Inflammatory macrophage treated with lipopolysaccharide for 1 hour (primary cell): ENCODE results near the gene MEI1.

Experiments used
- DNase-seq, 2 donors: peaks; one replicate each; pipeline ENCODE4 v3.0.0-alpha.2; 2020 to 2022

Gene MEI1

DNA sequence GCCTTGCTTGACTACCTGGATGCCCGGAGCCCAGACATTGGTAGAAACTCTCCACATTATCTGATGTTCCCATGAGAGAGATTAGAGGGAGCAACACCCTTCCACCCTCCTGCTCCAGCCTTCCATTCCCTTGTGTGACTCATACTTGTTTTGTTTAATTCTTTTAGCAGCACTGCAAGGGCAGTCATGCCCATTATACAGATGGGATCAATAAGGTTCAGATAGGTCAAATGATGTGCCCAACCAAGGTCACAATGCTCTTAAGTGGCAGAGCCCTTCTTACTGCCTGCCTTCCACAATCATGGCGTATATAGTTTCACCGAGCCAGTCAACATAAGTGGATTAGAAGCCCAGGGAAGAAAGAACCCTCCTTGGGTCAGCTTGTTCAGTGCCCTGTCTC lies 94.6 kb downstream of the MEI1 start:
- DNase-seq = no peak

DNA sequence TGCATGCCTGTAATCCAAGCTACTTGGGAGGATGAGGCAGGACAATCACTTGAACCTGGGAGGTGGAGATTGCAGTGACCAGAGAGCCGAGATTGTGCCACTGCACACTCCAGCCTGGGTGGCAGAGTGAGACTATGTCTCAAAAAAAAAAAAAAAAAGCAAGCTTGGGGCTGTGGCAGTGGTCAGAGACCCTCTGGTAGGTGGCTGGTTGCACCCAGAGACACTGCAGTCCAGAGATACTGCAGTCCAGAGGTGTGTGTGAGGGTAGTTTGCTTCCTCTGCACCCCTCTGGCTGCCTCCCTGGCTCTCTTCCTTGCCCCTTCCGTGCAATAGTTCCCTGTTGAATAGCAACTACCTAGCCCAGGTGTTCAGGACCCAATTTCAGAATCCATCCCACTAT lies 99.4 kb downstream of the MEI1 start:
- no peak for DNase-seq

DNA sequence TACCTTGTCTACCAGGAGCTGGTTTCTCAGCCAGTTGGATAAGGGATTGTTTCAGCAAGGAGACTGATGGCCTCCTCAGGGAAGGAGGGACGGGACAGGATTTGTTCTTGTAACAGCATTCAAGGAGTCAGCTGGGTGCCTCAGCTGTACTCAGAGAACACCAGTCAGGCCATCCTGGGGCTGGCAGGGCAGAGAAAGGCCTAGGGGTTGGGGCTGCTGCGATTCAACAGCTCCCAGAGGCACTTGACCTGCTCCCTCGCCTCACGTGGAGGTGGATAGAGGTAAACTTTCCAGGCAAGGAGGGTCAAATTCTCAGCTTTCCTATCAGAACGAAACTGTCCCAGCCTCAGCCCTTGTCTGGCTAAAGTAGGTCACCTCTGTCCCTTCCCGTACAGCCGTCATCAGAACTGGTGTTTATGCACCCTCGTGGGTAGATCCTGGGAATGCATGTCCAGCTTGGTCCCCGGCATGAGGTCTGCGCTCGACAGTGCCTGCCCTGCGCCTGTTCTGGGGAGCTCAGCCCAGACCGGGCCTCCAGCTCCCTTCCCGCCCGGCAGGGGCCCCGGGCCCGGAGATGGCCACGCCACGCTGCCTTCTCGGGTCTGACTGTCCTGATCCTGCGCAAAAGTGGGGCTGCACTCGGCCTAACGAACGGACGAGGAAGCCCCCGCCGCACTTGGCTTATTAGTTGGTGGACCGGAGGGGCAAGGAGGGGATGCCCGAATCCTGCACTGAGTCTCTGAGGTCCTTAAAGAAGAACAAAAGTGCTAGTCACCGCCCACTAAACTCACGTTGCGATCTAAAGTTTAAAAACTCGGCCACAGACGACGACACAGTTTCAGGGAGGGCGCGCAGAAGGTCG lies 100.4 kb downstream of the MEI1 start:
- DNase-seq = peak in 1 of 2 donors; percentile 11

DNA sequence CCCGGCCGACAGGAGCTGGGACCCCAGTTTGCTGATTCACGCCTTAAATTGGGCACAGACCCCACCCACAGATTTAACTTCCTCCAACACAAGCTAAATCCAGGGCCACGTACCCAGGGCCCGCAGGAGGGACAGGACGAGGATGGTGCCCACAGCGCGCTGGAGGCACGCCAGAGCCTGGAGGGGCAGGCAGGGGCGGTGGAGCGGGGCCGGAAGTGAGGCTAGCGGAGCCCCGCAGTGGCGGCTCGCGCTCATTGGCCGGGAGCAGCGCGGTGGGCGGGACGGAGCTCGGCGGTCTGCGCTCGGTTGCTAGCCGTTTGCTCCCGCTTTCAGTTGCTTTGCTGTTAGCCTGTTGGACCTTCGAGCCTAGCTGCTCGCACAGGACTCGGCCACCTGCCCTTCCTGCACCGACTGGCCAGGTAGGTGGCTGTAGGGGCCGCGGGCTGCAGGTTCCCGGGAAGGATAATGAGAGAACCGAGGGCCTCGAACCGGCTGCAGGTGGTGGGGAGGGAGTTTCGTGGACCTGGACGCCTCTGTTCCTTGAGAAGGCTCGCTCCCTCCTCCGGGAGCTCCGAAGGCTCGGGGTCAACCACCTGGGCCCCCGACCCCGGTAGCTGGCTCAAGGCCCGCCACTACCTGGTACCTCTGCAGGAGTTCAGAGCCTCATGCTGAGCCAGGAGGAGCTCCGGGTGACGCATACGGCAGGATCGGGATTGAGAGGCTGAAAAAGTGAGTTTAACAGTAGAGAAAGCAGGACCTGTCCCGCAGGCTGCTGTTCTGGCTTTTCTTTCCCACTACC lies 101.2 kb downstream of the MEI1 start, which contains the start of gene CCDC134:
Gene CCDC134, plus strand, starts transcription at position 332 of the 799 bp plus-strand sequence. CDS start 8,212 bp downstream, outside the sequence.
- peak; percentile 82 to 86 for DNase-seq

DNA sequence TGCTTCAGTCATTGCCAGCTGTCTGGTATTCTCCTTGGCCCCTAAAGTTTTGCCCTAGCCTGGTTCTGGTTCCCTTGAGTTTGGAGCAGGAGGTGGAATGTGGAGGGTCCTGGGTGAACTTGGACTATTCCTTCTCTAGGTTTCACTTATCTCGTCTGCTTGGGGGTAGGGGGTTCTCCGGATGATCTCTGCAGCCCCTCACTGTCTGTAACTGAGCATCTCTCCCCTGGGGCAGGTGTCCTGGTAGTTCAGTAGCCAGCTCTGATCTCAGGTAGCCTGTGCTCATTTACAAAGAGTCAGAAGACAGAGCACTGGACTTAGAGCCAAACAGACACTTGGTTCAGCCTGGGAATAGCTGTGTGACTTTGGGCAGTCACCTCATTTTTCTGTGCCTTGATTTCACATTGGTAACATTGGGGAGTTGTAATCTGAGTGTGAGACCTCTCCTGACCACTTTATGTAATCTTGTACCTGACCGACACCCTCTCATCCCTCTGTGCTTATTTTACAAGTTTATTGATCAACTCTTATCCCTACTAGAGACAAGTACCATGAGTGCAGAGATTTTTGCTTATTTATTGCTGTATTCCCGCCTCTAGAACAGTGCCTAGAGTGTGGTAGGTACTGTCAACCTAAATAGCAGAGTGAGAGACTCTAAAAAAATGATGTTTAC lies 102.0 kb downstream of the MEI1 start:
- DNase-seq = no peak

DNA sequence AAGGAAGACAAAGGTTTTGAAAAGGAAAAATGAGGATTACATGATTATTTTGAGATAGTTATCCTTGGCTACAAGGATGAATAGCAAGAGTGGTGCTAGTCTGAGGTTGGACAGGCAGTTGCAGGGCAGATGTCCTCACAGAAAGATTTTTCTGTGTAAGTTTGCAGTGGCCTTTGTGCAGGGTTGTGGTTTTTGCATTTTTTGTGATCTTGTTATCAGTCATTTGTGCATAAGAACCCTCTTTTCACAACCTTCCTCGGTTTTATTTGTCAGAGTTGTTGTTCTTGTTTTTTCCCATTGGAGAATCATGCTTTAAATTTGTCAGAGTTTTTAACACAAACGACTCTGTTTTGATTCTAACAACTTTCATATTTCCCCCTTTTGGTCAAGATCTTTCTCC lies 102.6 kb downstream of the MEI1 start:
- DNase-seq = no peak

DNA sequence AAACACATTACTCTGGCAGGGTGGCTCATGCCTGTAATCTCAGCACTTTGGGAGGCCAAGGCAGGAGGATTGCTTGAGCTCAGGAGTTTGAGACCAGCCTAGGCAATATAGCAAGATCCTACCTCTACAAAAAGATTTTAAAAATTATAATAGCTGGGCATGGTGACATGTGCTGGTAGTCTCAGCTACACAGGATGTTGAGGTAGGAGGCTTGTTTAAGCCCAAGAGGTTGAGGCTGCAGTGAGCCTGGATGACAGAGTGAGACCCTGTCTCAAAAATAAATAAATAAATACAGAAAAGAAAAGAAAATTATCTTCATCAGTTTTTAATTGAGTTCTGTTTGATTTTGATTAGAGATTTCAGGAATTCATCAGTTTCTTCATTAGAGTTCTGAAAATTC lies 106.3 kb downstream of the MEI1 start:
- DNase-seq = no peak

DNA sequence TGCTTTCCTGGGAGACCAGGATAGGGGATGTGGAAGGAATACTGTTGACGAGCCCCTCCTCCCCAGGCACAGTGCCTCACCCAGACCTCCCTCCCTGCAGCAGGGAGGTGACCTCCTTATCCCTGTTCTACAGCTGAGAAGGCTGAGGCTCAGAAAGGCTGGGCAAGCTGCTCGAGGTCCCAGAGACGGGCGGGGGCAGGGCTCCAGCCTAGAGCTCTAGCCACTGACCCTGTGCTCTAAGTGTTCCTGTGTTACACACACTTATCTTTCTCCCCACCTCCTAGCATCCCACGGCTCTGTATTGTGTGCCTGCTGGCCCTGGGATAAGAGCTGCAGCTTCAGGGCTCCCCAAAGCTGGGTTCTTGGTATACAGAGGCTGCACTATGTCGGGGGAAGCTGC lies 109.1 kb downstream of the MEI1 start:
- no peak for DNase-seq

DNA sequence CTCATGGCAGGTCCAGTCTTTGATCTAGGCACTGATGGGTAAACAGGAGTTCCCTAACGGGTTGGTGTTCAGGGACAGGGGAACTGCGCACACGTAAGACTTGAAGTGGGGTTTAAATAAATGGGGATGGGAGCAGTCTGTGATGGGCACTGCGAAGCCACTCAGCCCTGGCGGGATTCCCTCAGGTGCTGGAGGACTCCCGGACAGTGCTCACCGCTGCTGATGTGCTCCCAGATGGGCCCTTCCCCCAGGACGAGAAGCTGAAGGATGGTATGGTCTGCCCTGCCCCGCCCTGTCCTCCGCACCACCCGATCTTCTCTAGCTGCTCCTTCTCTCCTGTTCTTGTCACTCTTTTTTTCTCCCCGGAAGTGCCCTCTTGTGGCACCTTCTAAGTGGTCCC lies 110.7 kb downstream of the MEI1 start:
- DNase-seq = no peak

DNA sequence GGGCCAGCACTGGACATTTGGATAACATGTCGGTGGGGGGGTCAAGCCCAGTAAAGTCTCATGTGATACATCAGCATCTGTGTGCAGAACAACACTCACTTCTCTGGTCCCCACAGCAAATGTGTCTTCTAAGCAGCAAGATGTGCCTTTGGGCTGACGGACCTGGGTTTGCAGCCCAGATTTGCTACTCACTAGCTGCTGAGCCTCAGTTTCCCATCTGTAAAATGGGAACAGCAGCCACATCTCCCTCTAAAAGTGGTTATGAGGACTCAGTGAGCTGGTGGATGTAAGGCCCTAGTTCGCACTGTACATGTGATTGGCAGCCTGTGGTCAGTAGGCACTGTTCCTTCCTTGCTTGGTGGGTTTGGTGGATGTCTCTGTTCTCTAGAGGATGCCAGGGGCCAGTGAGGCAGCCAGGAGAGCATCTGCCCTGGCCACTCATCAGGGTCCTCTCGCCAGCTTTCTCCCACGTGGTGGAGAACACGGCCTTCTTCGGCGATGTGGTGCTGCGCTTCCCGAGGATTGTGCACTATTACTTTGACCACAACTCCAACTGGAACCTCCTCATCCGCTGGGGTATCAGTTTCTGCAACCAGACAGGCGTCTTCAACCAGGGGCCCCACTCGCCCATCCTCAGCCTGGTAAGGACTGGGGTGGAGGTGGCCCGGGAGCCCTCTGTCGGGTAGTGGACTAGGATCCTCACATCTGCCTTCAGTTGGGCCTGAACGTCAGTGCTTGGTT lies 113.7 kb downstream of the MEI1 start:
- no peak for DNase-seq

DNA sequence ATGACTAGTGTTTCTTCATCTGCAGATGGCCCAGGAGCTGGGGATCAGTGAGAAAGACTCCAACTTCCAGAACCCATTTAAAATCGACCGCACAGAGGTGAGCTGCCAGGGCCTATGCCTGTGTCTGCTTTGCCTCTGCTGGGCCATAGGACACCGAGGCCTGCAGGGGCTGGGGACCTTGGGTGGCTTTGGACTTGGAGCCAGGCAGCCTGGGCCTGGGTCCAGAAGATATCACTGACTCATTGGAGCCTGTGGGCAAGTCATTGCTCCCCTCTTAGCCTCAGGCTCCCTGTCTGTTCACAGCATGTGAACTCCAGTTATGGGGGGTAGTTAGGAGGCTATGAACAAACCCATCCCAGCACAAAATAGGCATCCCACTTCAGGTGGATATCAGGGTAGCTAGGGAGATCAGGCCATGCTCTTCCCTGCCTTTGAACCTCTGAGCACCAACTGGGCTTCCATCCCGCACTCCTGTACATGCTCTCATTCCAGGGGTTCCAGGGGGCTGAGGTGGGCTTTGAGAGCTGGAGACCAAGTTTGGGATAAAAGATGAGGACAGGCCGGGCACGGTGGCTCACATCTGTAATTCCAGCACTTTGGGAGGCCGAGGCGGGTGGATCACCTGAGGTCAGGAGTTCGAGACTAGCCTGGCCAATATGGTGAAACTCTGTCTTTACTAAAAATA lies 114.6 kb downstream of the MEI1 start:
- no peak for DNase-seq

DNA sequence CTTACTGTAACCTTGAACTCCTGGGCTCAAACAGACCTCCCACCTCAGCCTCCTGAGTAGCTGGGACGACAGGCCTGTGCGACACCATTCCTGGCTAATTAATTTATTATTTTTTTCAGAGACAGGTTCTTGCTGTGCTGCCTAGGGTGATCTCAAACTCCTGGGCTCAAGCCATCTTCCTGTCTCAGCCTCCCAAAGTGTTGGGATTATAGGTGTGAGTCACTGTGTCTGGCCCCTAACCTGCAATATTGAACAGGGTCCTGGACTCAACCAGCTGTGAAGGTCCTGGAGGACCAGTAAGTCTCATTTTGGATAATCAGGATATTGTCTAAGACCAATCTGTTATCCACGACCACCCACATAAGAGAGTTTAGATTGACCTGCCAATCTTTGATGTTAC lies 116.4 kb downstream of the MEI1 start:
- DNase-seq = no peak

DNA sequence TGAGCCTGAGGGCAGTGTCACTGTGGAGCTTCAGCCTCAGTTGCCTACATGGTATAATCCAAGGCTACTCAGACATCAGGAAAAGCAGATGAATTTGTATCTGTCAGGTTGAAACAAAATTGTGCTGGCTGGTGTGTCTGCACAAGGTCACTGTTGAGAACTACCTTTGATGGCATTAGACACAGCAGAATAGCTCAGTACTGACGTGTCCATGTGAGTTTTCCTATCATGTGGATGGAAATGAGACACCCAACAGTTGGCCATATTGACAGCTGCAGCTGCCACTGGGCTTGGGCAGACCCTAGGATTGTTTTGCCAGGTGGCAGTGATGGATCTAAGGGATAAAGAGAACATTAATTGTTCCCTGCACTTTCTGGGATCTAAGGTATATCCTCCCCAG lies 116.9 kb downstream of the MEI1 start:
- no peak for DNase-seq

DNA sequence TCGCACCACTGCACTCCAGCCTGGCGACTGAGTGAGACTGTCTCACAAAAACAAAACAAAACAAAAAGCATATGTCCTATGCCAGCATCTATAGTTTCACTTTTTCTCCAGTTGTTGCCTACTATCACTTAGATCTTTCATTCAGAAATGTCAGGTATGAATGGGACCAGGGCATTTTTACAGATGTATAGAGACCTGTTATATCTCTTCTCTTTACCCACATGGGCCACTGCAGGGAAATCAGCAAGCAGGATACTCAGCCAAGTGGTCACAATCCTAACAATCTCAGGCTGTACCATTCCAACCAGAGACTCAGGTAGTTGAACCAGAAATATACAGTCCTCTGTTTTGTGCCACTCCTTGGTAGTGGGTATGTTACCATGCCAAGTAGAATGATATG lies 117.6 kb downstream of the MEI1 start:
- no peak for DNase-seq

DNA sequence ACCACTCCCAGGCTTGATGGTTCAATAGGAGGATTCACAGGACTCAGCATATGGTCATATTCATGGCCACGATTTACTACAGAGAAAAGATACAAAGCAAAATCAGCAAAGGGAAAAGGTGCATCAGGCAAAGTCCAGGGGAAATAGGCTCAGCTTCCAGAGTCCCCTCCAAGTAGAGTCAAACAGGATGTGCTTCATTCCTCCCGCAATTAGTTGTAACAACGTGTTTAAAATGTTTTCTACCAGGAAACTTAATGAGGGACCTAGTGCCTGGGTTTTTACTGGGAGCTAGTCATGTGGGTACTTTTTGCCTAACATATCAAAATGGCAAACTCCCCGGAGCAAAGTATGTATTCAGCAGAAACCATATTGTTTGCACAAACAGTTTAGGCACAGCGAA lies 118.7 kb downstream of the MEI1 start:
- DNase-seq = no peak

DNA sequence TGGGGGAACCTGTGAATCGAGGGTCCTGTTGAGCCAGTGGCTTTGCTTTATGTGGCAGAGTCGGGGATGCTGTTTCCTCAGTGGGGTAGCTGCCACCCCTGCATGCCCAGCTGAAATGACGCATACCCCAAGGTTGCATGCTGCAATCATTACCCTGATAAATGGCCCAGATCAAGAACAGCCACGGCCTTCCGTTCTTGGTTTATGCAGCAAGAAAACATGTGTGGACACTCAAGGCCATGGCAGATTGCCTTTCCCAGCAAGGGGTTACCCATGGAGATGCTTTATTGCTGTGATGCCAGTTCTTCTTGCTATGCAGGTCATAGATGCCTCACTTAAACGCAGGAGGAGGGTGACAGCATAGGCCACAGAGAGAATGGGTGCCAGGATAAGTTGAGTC lies 119.3 kb downstream of the MEI1 start:
- DNase-seq = no peak

DNA sequence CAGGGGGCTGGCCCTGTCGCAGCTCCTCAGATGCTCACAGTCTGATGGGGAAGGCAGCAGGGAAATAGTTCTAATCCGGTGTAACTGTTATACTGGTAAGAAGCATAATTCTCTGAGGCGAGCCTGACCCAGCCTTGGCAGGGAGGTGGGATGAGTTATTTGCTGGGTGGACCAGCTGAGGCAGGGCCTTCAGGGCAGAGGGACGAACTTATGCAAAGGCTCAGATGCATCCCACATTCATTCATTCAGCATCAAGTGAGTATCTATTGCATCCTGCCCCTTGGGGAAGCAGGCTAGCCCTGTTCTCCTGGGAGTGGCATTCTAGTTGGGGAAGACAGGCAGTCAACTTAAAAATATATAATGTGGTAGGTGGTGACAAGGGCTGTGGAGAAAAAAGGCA lies 120.0 kb downstream of the MEI1 start:
- DNase-seq = no peak

DNA sequence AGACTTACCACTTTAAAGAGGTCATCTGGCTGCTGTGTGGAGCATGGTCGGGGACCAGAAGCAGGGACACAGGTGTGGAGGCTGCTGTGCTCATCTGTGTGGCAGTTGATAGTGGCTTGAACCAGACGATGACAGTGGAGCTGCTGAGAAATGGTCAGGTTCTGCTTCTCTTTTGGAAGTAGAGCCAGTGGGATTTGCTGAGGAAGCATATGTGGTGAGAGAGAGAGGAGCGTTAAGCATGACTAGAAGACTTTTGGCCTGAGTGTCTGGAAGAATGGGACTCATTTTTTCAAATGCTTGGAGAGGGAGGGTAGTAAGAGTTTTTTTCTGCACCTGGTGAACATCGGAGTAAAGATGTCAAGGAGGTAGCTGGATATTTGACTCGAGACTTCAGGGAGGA lies 121.1 kb downstream of the MEI1 start:
- no peak for DNase-seq

DNA sequence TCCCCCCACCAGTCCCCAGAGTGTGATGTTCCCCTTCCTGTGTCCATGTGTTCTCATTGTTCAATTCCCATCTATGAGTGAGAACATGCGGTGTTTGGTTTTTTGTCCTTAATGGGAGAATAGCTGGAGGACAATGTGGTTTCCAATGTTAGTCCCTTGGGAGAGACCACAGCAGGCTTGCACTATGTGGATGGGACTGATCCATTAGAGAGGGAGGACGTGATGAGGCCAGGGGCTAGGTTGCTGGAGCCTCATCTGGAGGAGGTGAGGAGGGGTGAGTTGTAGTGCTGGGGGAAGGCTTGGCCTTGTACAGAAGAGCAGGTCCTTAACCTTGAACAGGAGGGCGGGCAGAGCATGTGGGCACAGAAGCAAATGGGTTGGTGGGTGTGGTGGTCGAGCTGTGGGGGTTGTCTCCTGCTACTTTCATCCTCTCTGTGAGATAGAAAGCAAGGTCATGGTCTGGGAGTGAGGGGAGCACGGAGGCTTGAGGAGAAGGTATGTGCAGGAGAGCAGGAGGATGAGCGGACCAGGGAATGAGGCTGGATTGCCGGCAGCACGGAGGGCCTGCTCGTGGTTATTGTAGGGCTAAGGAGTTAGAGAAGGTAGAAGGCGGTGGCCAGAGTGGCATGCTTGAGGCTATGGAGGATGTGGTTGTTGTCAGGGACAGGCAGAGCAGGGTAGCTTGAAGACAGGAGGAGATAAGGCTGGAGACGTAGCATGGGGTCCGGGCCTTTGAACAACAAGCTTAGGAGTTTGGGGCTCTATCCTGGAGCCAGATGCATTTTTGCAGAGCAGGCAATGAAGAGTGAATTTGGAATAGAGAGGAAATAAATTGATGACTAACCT lies 122.4 kb downstream of the MEI1 start:
- DNase-seq = no peak

DNA sequence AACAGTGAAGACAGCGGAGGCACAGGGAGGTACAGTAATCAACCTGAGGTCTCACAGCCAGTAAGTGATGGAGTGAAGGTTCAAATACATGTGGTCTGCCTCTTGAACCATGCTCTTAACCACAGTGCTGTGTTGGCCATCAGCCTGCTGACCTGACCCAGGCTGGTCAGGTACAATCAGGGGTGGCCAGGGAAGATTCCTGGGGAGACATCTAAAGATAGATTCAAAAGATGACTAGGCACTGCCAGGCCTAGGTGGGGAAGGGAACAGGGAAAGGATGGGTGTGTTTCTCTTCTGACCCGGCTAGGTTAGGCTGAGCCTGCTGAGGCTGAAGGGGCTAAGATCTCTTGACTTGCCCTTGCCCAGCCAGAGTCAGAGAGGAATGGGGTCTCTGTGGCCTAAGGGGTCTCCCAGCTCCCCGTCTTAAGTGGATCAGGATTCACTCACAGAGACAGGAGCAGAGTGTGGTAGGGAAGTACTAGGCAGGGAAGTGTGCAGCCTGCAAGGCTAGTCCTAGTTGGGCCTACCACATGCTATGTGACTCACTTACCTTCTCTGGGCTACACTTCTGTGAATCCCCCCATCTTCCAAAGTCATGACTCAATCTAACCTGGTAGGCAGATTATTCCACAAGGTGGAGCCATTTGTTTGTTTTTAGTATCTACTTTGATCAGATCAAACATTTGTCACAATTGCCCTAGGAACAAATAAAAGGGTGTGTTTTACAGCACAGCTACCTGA lies 123.2 kb downstream of the MEI1 start:
- peak; percentile 67 to 81 for DNase-seq

DNA sequence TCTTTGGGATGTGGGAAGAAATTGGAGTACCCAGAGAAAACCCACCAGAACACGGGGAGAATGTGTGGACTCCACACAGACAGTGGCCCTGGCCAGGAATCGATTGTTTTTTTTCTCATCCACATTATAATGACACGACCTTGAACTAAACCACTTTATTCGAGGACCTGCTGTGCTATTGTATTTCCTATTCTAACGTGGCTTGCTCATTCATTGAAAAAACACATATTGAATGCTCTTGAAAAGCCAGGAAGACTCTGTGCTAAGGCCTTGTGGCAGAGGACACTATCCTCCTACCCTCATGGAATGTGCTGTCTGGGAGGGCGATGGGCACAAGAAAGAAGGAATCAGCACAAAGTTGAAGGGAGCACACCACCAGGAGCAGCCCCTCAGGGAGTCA lies 124.5 kb downstream of the MEI1 start:
- DNase-seq = no peak
